NOMO-1 (cell line): ENCODE results near the gene MYO1B.

ENCODE experiments used
- DNase-seq, 2 experiments: peaks; one replicate each; lab custom pipeline; 2025; ENCODE audit not compliant: unreplicated experiment in 2 of 2; lab: John Stamatoyannopoulos, UW

Gene MYO1B

DNA sequence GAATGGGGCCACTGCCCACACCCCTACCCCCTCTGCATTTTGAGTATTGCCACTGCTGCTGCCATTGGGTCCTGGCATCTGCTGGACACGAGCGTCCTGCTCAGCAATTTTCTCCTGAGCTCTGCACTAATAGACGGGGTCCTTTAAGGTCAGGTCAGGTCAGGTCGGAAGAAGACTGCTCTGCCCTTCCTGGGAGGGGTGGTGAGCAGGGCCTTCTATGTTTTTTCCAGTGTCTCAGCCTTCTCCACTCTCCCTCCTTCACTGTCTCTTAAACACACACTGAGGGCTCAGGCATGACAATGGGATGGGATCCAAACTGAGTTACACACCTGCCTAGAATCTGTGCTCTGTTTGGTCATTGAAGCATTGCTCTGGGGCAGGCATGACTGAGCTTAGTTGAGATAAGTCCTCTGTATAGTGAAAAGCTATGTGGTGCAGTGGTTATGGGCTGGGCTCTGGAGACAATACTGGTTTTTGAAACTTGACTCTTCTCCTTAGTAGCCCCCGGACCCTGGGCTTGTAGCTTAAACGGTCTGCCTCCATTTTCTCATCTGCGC lies 10.6 kb downstream of the MYO1B start:
- DNase-seq: no peak

DNA sequence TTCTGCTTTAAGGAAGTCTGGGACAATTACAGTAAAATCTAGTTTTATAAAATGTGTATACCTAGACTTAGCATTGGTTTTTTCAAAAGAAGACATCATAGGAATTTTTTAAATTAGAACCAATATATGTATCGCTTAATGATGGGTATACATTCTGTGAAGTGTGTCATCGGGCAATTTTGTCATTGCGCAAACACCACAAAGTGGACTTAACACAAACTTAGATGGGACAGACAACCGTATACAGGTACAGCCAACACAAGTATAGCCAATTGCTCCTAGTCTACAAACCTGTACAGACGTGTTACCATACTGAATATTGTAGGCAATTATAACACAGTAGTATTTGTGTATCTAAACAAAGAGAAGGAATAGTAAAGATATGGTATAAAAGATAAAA lies 12.7 kb downstream of the MYO1B start:
- no peak for DNase-seq

DNA sequence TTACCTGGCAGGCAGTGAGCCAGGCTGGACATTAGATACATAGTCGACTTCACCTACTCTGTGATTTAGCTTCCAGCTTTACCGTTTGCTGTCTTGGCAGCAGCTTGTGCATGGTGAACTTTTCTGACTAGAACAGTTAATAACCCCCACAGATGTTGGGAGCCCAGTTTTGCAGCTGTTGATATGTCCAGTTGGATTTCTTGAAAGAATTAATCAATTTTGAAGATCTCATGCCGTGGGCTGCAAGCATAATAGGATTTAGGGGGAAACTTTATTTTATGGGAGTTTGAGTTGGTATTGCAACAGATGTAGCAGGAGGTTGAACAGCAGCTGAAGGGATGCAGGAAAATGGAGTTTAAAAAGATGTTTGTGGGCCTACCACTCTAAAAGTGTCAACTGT lies 13.8 kb downstream of the MYO1B start:
- no peak for DNase-seq

DNA sequence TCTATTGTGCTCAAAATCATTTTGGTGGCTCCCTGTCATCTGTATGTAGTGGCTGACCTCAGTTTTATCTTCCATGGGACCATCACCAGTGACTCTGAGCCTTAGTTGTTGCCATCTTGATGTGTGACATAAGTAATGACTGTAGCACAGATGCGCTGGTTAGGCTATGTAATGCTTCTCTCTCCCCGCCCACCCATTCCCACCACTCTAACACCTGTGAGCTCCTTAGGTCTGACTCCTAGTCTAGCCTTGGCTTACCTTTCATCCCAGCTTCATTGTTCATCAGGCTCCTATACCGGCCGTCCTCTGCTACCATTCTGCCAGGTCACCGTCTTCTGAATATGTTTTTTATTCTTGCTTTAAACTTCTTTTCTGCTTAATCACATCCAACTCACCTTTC lies 17.2 kb downstream of the MYO1B start:
- DNase-seq: no peak

GRCh38 chr2:191263050-191263449 lies 17.8 kb downstream of the MYO1B start:
- no peak for DNase-seq

- no peak for DNase-seq
Observed at GRCh38 chr2:191264647-191265081, 19.5 kb downstream of the MYO1B start.

DNA sequence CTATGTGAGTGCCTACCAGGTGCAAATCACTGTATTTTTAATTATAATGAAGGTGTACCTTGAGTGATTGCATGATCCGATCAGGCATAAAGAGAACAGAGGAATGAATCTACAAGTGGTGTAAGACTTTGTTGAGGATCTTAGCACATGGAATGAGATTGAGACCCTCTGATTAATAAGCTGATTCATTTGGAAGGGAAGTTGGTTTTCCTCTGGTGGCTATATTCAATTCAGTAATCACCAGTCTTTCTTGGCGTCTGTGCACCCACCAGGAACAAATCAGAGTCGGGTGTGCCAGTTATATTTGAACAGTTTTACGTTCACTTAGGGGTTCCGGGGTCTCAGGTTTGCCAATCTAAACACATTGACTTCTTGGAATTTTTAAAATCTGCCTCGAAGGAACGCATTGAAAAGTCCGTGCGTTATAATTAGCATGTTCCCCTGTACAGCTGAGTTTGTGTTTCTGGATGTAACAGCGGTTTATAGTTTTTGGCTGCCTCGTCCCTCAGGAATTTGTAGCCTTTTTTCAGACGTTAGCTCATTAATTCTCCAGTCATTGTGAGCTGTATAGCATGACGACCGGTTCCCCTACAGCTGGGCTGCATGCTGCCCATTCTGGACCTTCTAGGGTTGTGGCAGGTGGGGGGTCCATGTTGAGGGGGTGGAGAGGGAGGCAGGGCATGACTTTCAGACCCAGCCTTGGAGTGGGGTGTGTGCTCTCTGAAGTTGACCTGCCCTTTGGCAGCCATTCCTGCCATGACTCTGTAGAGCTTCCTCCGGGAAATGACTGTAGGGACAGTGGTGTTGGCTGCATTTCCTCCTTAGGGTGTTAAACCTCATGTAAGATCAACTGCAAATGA lies 20.3 kb downstream of the MYO1B start:
- DNase-seq: no peak

DNA sequence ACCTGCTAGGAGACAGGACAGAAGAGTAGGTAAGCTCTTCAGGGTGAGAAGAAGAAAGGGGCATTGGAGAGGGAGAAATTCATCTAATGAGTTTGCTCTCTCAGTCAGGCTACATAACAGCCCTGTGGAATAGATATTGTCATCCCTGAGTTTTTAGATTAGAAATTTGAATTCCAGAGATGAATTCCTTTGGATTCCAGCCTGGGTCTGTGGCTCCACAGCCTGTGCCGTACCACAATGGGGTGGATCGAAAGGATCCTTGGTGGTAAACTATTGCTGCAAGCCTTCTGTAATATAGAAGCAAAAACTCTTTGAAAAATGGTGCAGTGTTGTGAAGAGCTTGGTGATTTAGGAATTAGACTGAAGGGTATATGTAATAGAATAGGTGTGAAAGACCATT lies 21.0 kb downstream of the MYO1B start:
- no peak for DNase-seq

DNA sequence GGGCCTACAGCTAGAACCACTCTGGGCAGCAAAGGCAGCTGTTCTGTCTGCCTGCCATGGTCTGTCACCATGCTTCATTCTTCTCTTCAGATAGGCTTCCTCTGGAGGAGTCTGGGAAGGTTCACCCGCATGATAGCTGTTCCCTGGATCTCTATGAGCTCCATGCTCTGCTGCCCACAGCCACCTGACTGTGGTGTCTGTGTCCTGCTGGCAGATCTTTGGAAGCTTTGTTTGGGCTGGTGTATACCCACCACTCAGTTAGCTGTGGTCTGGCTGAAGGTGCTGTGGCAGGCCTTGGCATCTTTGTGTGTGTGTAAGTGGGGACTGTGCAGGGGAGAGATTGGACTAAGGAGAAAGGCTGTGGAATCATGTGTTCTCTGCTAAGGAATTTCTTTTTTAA lies 23.4 kb downstream of the MYO1B start:
- DNase-seq: no peak

DNA sequence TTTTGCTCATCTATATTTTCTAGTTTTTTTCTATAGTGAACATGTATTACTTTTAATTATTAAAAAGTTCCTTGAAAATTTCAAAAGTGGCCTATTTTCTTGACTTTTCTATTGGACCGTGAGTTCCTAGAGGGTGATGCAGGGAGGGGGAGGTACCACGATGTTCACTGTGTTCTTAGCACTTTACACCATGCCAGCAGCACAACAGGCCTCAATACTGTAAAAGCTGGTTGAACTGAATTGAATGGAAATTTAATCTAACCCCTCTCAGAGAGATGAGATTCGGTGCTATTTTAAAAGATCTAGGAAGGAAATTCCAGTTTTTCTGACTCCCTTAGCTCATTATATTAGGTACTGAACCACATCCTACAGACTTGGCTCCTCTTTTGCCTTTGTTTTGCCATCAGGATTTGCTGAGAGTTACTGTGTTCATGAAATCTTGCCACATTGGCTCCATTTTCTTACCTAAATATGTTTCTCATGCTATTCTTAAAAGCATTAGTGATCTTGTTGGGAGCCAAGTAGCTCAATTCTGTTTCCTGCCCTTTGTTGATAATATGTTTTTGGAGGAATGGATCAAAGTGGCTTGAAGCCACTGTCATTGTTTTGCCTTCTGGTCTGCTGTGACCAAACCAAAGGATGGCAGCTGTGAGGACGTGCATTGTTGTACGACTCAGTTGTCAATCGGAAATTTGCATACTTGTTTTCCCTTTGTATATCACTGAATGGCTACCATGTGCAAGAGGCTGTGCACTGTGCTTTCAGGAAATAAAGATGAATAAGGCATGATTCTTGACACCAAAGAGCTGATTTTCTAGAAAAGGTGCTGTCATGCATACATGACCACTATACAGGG lies 25.3 kb downstream of the MYO1B start:
- DNase-seq: no peak

- DNase-seq: peak in 1 of 2 experiments; percentile 30
Observed at GRCh38 chr2:191272064-191272463, 26.9 kb downstream of the MYO1B start.

- peak; percentile 40 to 70 for DNase-seq
Observed at GRCh38 chr2:191274413-191274815, 29.2 kb downstream of the MYO1B start.

DNA sequence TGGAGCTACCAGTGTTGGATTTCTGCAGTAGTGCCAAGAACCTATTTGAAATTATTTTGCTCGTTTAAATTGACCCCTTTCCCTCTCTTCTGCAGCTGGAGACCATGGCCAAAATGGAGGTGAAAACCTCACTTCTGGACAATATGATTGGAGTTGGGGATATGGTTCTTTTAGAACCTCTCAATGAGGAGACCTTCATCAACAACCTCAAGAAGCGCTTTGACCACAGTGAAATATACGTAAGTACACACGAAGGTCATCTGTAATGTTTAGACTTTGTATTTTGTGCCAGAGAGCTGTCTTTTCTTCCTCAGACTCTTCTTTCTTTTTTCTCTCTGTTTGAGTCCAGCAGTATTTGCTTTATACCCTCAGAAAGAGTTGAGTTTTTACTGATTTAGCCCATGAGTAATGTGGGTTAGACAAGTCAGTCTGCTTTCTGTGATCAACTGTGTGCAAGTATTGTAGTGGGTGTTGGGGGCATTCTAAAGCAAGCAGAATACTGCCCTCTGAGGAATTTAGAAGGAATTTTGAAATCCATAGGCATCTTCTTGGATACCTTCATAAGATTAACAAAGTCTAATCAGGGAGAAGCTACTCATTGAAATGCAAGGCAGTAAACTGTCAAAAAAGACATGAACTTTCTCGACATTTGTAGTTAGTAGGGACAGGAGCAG lies 31.7 kb downstream of the MYO1B start:
- no peak for DNase-seq

DNA sequence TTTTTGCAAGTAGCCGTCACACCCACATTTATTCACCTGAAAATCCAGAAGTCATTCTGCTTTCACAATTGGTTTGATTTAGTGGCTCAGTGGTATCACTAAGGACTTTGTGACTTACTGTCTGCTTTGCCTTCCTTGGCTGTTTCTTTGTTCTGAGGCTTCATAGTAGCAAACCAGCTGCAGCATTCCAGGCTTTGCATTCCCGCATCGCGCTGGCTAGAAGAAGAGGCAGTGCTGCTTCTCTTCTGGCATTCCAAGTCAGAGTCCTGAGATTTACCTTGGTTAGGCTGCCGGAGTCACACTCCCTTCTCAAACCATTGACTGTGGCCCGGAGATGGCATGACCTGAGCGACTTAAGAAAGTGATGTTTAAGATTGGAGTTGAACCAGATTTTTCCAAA lies 35.1 kb downstream of the MYO1B start:
- DNase-seq: no peak

DNA sequence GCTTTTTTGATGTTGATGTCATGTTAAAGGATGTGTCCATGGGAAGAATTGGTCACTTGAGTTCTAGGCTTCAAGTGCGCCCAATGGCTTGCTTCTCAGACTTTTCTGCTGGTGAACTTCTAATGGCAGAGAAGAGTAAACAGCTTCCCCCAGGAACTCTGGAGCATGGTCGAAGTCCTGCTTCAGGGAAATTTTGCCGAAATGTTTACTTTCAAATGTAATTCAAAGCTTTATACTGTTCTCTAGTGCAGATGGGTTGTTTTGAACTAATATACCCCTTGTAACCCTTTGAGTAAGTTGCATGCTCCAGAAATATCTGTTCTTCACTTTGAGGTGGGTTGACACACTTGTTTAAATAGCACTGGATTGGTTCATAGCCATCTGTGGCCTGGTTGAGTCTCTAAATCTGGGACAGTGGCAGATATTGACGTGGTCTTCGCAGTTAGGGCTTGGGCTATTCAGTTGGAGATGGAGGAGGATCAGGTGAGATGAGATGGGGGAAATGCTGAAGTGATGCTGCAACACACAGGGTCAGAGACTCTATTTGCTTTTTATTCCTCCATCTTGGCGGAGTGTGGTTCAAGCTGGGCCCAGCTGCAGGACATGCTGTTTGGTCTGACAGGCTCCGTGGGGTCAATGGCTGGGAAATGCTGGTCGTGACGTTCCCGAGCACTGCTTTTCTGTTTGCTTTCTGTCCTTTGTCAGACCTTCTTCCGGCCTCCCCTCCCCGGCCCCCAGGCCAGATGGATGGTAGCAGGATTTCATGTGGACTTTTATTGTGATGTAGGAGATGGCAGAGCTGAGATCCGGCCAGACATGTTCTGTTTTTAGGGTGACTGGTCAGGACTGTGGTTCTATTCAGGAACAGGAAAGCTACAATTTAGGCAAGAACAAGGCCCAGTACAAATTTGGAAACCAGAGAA lies 35.9 kb downstream of the MYO1B start:
- DNase-seq: no peak

DNA sequence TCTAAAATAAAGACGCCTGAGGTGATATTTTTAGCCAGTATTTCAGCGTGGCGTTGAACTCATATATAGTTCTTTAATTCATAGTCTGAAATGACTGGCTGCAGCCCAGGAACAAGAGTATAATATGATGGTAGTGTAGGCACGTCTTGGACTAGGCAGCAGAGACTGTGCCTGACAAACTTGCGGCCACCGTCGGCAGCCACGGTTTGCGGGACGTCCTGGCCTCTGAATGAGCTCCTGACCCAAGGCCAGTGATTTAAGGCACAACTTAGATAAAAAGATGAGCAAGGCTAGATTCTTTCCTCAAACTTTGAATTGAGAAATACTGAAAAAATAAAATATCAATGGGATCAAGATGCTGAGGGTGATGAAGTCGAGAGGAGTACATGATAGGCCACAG lies 40.0 kb downstream of the MYO1B start:
- no peak for DNase-seq

DNA sequence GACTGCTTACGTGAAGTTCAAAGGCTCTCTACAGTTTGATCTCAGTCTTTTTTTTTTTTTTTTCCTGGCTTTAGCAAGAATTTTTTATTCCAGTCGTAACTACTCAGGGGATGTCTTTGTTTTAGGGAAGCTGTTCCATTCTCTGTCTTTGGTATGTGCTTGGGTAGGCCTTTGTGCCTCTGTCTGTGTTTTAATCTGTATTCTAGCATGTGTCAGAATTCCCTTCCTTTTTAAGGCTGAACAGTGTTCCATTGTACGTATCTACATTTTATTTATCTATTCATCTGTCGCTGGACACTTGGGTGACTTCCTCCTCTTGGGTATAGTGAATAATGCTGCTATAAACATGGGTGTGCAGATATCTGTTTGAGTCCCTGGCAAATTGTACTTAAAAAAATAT lies 42.6 kb downstream of the MYO1B start:
- DNase-seq: no peak

DNA sequence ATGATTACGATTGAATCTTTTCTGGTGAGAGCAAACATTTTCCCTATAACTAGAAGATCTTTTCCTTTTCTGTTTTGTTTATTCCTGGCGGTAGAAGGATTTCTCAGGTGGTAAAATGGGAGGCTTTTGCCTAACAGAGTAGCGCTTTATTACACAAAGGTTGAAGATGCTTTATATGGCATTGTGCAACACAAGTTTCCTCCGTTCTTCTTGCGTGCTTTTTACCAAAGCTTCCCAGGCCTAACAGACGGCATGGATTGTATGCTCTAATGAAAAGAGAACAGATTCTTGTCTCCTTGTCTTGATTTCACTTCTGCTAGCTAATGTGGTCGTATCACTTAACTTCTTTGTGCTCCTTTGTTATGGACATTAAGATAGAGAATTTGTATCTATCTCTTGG lies 43.8 kb downstream of the MYO1B start:
- DNase-seq: no peak

DNA sequence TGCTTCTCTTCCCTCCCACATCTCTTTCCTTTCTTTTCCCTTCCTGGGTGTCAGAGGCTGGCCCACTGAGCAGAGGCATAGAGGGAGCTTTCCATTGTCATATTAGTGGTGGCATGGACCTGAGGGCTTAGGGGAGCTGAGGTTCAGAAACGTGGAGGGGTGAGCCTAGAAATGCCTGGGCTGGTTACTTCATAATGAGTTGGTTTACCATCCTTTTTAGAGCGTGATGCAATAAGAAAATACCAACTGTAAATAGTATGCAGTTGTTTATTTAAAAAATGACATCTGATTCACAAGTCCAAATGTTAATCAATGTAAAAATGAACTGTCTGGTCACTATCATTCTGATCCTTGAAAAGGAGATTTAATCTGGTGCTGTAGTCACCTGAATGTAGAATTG lies 46.3 kb downstream of the MYO1B start:
- DNase-seq: no peak

DNA sequence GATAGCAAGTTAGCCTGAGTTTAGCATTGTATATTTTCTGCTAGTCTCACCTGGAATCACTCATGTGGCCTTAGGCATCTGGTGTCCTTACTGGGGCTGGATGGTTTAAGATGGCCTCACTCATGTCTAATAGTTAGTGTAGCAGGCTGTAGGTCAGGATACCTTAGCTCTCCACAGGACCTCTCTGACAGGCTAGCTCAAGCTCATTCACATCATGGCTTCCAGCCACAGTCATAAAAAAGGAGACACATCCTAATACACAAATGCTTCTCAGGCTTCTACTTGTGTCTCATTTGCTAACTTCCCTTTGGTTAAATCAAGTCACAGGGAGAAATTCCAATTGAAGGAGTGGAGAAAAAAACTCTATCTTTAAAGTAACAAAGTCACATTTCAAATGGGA lies 47.7 kb downstream of the MYO1B start:
- DNase-seq: no peak
